T47D (cell line): Measurements from ENCODE around the gene PPOX.
A peak's percentile ranks its signal among the peaks of the same experiment; 100 is the strongest.

Source experiments
- DNase-seq, 2 experiments: peaks; one replicate each; pipeline versions ENCODE4 v3.0.0 to v3.0.0-alpha.2; 2011 to 2012; ENCODE audit warnings: low read depth in 1 of 2, low spot score in 1 of 2
- JUND ChIP-seq: IDR thresholded peaks from 2 replicates; pipeline ENCODE4 v1.6.1; 2012; ENCODE audit warnings: low read depth
- in situ Hi-C: cut with HindIII; loops from 2 replicates; pipeline ENCODE4 v1.10.0; 2016; ENCODE audit warnings: low sequenced_read_pairs, low pct_unique_long_range_greater_than_20kb

PPOX gene

DNA sequence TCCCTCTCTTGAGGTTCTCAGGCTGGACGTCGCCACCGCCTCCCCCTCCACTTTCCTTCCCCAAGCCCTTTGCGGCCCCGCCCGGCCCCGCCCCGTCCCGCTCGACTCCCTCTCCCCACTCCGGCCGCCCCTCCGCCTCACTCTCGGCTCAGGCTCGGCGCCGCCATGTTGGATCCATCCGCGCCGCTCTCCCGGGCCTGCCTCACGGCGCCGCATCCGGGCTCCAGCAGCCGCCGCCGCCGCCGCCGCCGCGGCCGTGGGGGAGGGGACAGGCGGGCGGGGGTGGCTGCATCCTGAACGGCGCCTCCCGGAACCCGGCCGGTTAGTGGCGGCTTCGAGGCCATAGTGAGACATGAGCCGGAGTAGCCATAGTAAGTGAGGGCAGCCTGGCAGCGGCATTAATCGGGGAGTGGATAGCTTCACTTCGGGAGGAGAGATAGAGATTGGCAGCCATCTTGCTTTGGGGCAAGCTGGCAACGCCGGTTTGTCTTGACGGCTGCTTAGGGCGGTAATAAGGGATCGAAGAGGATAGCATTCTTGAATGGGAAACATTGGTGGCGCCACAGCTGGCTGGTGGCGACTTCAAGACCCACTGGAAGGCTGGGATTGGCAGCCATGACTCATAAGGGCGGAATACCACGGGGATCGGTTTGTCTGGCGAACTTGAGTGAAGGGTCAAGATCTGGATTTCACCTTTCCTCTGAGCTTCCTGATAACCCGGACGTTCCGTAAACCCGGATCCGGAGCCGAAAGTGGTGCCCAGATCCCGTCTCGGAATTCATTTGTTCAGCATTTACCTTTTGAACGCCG is 33.6 kb upstream of the PPOX start, which contains the start of gene DEDD:
Gene DEDD (minus strand): TSS at position 258 of the 810 bp plus-strand sequence. CDS start 8,205 bp downstream, outside the sequence.
- in situ Hi-C loops: no loop called here
- DNase-seq: peak; percentile 92 to 99
- no peak for TF ChIP-seq JUND

DNA sequence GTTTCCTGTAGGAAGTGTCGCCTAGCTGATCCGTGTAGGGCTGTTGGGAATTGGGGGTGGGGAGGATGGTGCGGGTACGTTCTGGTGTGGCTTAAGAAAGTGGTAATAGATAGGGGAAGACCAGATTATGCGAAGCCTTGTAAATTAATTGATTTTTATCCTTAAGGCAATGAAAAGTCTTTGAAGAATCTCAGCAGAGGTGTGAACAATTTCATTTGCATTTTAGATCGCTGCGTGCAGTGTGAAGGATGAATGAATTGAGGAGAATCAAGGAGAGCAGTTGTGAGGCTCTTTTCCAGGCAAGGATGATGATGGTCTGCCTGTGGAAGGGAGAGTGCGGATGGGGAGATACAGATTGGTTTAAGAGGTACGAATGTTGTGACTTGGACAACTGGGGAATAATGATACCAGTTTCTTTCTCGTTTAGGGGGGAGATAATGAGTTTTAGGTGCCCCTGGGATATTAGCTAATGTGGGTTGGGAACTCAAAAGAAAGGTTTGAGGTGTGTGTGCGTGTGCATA is 32.9 kb upstream of the PPOX start:
- TF ChIP-seq JUND: no peak
- in situ Hi-C loops: no loop called here
- peak in 1 of 2 experiments; percentile 58 for DNase-seq

DNA sequence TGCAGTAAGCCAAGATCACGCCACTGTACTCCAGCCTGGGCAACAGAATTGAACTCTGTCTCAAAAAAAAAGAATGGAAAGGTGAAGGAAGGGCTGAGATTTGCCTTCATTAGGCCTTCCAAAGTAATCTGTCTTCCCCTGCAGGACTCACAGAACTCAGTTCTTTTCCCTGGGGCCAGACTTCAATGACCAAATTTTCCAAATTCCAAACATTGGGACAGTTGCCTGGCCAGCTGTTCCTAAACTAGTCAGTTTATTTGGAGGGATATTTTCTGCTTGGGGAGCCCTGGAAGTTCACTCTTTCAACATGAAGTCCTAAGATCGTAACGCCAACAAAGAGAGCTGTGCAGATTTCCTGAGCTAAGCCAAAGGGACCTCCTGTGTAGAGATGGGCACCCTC is 28.3 kb upstream of the PPOX start:
- TF ChIP-seq JUND: no peak
- in situ Hi-C loops: no loop called here
- DNase-seq: no peak

DNA sequence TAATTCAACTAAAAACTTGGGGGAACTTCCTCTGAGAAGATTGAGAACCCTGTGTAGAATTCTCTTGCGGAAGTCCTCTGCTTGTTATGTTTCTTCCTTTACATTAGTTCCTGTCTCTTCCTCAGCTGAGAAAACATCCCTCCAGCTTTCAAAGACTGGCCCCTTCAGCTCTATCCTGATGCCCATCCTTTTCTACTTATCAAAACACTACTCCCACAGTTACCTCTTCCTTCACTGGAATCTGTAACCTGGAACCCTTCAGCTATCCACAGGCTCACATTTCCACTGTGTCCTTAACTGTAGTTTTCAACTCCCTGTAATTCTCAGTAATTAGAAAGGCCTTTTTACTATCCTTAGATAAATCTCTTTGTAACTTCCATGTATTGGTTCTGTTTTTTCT is 27.8 kb upstream of the PPOX start:
- in situ Hi-C loops: no loop called here
- no peak for DNase-seq
- TF ChIP-seq JUND: no peak

DNA sequence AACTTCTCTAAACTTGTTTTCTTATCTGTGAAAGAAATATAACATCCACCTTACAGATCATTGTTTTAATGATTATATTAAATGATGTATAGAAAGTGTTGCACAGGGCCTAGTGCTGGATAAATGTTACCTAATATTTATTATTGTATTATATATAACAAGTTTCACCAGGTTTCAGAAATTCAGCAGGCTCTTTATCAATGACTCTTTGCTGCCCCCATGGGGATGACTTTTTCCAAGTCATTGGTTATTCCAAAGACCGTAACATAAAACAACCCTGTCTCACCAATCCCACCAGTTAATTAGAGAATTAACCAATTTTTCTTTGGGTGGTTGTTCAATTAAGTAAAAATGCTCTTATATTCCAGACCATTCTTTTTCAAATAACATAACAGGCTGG is 26.5 kb upstream of the PPOX start:
- in situ Hi-C loops: no loop called here
- DNase-seq: peak in 1 of 2 experiments; percentile 67

DNA sequence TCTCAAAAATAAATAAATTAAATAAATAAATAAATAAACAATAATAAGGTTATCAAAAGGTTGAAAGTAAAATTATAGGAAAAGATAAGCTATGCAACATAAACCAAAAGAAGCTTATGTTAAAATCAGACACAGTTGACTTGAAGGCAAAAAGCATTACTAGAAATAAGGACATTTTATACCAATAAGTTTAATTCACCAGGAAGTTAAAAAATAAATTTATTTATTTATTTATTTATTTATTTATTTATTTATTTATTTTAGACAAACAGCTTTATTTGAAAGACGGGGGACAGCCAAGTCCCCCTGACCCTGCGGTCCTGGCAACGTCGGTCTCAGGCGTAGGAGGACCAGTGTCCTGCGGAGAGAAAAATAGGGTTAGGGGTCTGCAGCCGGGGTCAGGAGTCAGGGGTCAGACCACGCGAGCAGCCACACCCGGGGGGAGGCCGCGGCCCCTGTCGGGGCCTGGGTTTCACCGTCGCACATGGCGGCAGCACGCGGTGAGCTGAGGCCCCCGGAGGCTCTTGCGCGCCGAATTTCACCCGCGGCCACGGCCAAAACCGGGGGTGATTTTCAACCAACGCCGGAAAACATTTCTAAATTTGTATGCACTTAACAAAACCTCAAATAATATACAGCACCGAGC is 25.3 kb upstream of the PPOX start:
- DNase-seq: no peak
- in situ Hi-C loops: no loop called here
- TF ChIP-seq JUND: no peak

More for the DNA sequence above, 26.5 kb upstream of the PPOX start:
- no peak for TF ChIP-seq JUND

- DNase-seq: no peak
- TF ChIP-seq JUND: no peak
- in situ Hi-C loops: no loop called here
Observed at GRCh38 chr1:161145832-161146231, 20.4 kb upstream of the PPOX start.

GRCh38 chr1:161153176-161153575 is 13.1 kb upstream of the PPOX start:
- TF ChIP-seq JUND: no peak
- DNase-seq: no peak
- in situ Hi-C loops: no loop called here

- in situ Hi-C loops: no loop called here
- 0 out of 2 replicates have a peak, but pooled peaks have one; percentile 25 for TF ChIP-seq JUND
- peak; percentile 71 to 95 for DNase-seq
Observed at GRCh38 chr1:161153682-161154337, 12.4 kb upstream of the PPOX start, which contains the start of gene UFC1. Gene UFC1 (plus strand): TSS chr1:161153978. CDS start chr1:161153998, 20 bp downstream.

GRCh38 chr1:161157867-161158266 is 8.4 kb upstream of the PPOX start:
- no peak for DNase-seq
- in situ Hi-C loops: no loop called here
- TF ChIP-seq JUND: no peak

GRCh38 chr1:161158316-161159010 is 7.8 kb upstream of the PPOX start:
- in situ Hi-C loops: no loop called here
- TF ChIP-seq JUND: no peak
- DNase-seq: no peak

DNA sequence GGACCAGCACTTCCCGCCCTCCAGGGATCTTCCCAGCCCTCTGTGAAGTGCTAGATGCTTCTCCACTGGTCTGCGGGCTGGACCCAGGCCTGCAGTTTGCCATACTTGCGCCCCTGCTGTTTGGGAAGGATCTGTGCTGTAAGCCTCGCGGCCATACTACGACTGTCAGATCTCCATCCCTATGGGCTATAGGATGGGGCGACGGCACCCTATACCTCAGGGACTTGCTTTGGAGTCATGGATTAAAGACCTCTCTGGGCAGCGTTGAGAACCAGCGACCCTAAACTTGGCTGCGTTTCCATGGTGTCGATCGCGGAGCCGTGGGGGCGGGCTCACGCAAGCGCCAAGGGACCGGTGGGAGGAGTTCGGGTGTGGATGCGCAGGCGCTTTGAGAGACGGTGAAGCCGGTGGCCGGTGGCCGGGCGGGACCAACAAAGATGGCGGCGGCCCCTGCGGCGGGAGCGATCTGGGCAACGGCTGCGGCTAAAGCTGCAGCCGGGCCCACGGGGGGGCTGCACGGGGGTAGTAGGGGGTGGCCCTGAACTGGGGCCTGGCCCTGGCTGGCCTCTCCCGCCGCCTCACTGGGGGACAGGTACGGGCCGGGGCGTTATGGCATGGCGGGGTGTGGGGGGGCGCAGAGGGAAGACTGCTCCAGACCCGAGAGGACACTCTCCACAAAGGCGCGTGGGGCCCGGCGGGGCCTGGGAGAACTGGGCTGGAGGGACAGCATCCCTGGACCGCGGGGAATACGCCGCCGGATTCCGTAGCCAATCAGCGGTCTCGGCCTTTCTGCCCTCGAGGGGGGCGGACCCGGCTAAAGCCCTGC is 6.9 kb upstream of the PPOX start, which contains the start of gene USP21:
Gene USP21 (plus strand): TSS at position 414 of the 826 bp plus-strand sequence. CDS start 1,141 bp downstream, outside the sequence.
- TF ChIP-seq JUND: no peak
- in situ Hi-C loops: no loop called here
- peak; percentile 94 to 95 for DNase-seq
